ENCODE results near the gene KHDRBS2. TPM values are rescaled to one million over a fixed set of nuclear protein-coding genes. Genes with fewer than 3 reads are reported as not detected.

KHDRBS2 gene
- total RNA-seq, 4 donors from 2014 or later, result 5.2 to 19.2 (median 16.6) TPM

DNA sequence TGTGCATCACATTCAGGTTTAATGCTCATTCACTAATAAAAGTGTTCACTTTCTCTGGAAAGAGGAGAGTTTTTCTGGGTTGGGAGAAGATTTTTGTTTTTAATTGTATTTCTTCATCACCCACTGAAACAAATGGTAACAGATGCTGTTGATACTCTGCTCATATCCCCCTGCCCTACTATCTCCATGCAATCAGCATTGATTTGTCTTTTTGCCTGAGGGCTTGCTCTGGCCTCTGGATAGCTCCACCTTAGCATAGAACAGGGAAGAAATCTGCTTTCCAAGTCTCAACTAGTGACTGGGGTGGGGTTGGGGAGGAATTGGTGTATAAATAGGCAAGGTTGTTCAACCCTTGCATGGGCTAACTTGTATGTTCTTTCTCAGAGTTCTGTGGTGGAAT is 296.4 kb downstream of the KHDRBS2 start:
- H3K9me3 ChIP-seq, result no peaks in the 10 kb centered on the region
- intact Hi-C loops (cut with DNase I), result no loop called here
- no peak overlapping the region for H3K27ac ChIP-seq
- DNase-seq, result no peak
- TF ChIP-seq POLR2A (IDR thresholded peaks at IDR 0.05), result no peak
- TF ChIP-seq, protein P1, sequence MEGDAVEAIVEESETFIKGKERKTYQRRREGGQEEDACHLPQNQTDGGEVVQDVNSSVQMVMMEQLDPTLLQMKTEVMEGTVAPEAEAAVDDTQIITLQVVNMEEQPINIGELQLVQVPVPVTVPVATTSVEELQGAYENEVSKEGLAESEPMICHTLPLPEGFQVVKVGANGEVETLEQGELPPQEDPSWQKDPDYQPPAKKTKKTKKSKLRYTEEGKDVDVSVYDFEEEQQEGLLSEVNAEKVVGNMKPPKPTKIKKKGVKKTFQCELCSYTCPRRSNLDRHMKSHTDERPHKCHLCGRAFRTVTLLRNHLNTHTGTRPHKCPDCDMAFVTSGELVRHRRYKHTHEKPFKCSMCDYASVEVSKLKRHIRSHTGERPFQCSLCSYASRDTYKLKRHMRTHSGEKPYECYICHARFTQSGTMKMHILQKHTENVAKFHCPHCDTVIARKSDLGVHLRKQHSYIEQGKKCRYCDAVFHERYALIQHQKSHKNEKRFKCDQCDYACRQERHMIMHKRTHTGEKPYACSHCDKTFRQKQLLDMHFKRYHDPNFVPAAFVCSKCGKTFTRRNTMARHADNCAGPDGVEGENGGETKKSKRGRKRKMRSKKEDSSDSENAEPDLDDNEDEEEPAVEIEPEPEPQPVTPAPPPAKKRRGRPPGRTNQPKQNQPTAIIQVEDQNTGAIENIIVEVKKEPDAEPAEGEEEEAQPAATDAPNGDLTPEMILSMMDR (IDR thresholded peaks at IDR 0.05), result no peak
- H3K4me3 ChIP-seq (replicated peaks in 1 of 3), result no peak overlapping the region
- no peaks in the 10 kb centered on the region for H3K27me3 ChIP-seq
- H3K4me1 ChIP-seq, result no peaks in the 10 kb centered on the region
- H3K36me3 ChIP-seq, result no peaks in the 10 kb centered on the region

DNA sequence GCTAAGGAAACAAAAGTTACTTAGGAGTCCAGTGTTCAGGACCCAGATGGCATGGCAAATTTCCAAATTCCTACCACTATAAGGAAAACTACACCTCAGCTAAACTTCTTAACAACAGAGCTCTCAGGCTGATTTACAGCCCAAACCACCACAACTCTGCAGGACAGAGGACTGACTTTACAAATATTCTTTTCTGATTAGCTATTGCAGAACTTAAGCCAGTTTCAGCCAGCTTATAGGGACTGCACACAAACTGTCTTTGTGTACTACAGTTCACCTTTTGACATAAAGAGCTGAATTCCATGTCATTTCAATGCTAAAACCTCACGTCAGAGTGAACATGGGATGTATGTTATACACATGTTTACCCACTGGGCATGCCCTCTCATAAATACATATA is 305.4 kb downstream of the KHDRBS2 start:
- Histone ChIP-seq H3K4me1 (peaks cover 0 to 10% of the 10 kb centered on the region in 2 donors), H3K9me3 (no peaks in the 10 kb centered on the region), H3K36me3 (no peaks in the 10 kb centered on the region), H3K4me3 (replicated peaks in 1 of 3) (no peak overlapping the region), H3K27ac (no peak overlapping the region), H3K27me3 (no peaks in the 10 kb centered on the region)
- DNase-seq, result no peak
- TF ChIP-seq, protein P1 (IDR thresholded peaks at IDR 0.05), result no peak
- TF ChIP-seq POLR2A (IDR thresholded peaks at IDR 0.05), result no peak
- 80 to 88% methylated on average over 1 of the region's 1 CpG for WGBS, 2 donors
- intact Hi-C loops (cut with DNase I), result no loop called here

DNA sequence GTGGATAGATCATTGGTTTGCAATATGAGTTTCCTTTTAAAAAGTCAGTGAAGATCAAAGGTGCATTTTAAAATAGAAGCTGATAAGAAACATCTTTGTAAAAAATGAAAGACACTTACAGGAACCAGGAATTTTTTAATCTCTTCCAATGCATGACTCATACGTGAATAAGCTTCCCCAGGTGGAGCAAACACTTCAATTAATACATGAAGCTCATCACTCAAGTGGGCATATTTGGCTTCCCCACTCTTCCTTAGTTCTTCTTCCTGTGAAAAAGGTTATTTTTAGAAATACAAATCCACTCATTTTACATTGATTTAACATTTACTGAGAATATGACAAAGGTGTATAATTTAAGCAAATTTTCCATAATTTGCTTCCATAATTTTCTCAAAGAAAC is 308.1 kb downstream of the KHDRBS2 start:
- no peak for TF ChIP-seq POLR2A (IDR thresholded peaks at IDR 0.05)
- TF ChIP-seq, protein P1 (IDR thresholded peaks at IDR 0.05), result no peak
- DNase-seq, result no peak
- no peaks in the 10 kb centered on the region for H3K27me3 ChIP-seq
- no peaks in the 10 kb centered on the region for H3K9me3 ChIP-seq
- H3K27ac ChIP-seq, result no peak overlapping the region
- intact Hi-C loops (cut with DNase I), result no loop called here
- H3K4me3 ChIP-seq (replicated peaks in 1 of 3), result no peak overlapping the region
- H3K4me1 ChIP-seq, result peaks cover 0 to 10% of the 10 kb centered on the region in 2 donors
- WGBS, 2 donors, result 62 to 87% methylated on average over 1 of the region's 1 CpG
- H3K36me3 ChIP-seq, result no peaks in the 10 kb centered on the region

DNA sequence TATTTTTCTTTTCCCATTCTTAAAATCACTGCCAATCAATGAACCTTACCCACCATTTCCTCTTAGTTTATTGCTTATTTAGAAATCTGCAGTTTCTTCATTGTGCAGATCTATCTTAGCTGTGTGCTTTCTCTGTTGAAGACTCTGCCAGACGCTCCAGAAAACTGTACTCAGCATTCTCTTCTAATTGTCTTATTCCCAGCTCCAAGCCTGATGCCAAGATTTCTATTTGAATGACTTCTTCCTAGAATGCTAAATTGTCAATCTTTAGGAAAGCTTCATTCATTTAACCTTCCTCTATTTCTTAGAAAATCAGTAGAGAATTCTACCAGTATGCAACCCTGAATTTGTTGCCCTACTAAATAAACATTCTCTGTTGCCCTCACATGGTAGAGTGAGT is 308.9 kb downstream of the KHDRBS2 start:
- Histone ChIP-seq H3K36me3 (no peaks in the 10 kb centered on the region), H3K4me3 (replicated peaks in 1 of 3) (no peak overlapping the region), H3K27ac (no peak overlapping the region), H3K27me3 (no peaks in the 10 kb centered on the region), H3K9me3 (no peaks in the 10 kb centered on the region), H3K4me1 (peaks cover 0 to 10% of the 10 kb centered on the region in 2 donors)
- 49 to 64% methylated on average over 1 of the region's 1 CpG for WGBS, 2 donors
- DNase-seq, result no peak
- intact Hi-C loops (cut with DNase I), result no loop called here
- TF ChIP-seq, protein P1 (IDR thresholded peaks at IDR 0.05), result no peak
- no peak for TF ChIP-seq POLR2A (IDR thresholded peaks at IDR 0.05)

DNA sequence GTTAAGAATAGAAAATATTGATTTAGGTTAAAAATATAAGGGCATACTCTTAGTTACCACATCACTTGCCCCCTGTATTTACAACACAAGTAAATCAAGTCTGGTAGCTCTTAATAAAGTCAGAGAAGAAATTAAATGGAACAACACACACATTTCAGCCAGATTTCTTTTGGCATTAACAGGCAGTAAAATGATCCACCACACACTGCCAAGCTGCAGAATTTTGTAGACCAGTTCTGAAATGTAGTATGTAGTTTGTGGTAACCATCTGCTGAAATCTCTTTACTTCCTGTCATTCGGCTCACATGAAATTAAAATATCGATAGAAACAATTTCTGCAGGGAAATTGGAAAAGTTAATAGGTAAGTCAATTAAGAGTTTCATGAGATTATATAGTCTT is 326.8 kb downstream of the KHDRBS2 start:
- H3K4me1 ChIP-seq, result no peaks in the 10 kb centered on the region
- no peak overlapping the region for H3K4me3 ChIP-seq (replicated peaks in 1 of 3)
- H3K27me3 ChIP-seq, result no peaks in the 10 kb centered on the region
- no peaks in the 10 kb centered on the region for H3K36me3 ChIP-seq
- 98 to 99% methylated on average over 2 of the region's 2 CpGs for WGBS, 2 donors
- H3K9me3 ChIP-seq, result no peaks in the 10 kb centered on the region
- H3K27ac ChIP-seq, result no peak overlapping the region
- TF ChIP-seq, protein P1 (IDR thresholded peaks at IDR 0.05), result no peak
- no peak for TF ChIP-seq POLR2A (IDR thresholded peaks at IDR 0.05)
- intact Hi-C loops (cut with DNase I), result no loop called here
- DNase-seq, result no peak

Measured in thyroid gland (tissue), 4 donors.